Neural cell (in vitro differentiated cells): Measurements from ENCODE around the gene FKTN. TPM values are rescaled to one million over a fixed set of nuclear protein-coding genes. Genes with fewer than 3 reads are reported as not detected.

Experiments
- H2AFZ ChIP-seq: fragments of 200-600, 300-800 bp; sonication (generic), shearing (Covaris generic); 2 replicates; pipeline ENCODE4 v1.6.0; 2014; ENCODE audit warnings: low read depth, mild to moderate bottlenecking, antibody characterized with exemption, low read length, moderate library complexity
- H3F3A ChIP-seq: fragments of 200-600 bp; shearing (Covaris generic); 2 replicates; pipeline ENCODE4 v1.6.1; 2016; ENCODE audit warnings: mild to moderate bottlenecking, moderate library complexity, mixed read lengths, antibody characterized with exemption, low read length; ENCODE audit not compliant: insufficient read depth, poor library complexity, severe bottlenecking
- H3K27ac ChIP-seq: fragments of 200-600, 300-800 bp; sonication (generic), shearing (Covaris generic); 2 replicates; pipeline ENCODE4 v1.5.1; 2014; ENCODE audit warnings: mild to moderate bottlenecking, low read length, moderate library complexity
- H3K27me3 ChIP-seq: fragments of 300-800, 200-600 bp; sonication (generic), shearing (Covaris generic); 2 replicates; pipeline ENCODE4 v1.6.0; 2014; ENCODE audit warnings: mild to moderate bottlenecking, low read depth, low read length, moderate library complexity; ENCODE audit not compliant: insufficient read depth
- H3K36me3 ChIP-seq: fragments of 300-800, 200-600 bp; sonication (generic), shearing (Covaris generic); 2 replicates; pipeline ENCODE4 v1.5.1; 2014; ENCODE audit warnings: mild to moderate bottlenecking, antibody characterized with exemption, low read length, moderate library complexity; ENCODE audit not compliant: insufficient read depth
- H3K4me2 ChIP-seq: fragments of 300-800, 200-600 bp; sonication (generic), shearing (Covaris generic); 2 replicates; pipeline ENCODE4 v1.6.0; 2014; ENCODE audit warnings: mild to moderate bottlenecking, low read length
- H3K4me3 ChIP-seq: fragments of 300-800, 200-600 bp; sonication (generic), shearing (Covaris generic); 2 replicates; pipeline ENCODE4 v1.5.1; 2014; ENCODE audit warnings: mild to moderate bottlenecking, low read length, moderate library complexity
- H3K79me2 ChIP-seq: fragments of 200-600 bp; shearing (Covaris generic); replicated peaks from 2 replicates; pipeline ENCODE4 v1.6.0; 2014; ENCODE audit warnings: mild to moderate bottlenecking, low read length, moderate library complexity; ENCODE audit not compliant: insufficient read depth
- H3K9ac ChIP-seq: fragments of 300-800, 200-600 bp; sonication (generic), shearing (Covaris generic); 2 replicates; pipeline ENCODE4 v1.6.1; 2016; ENCODE audit warnings: mild to moderate bottlenecking, low read length, mixed read lengths
- H3K9me2 ChIP-seq: fragments of 200-600 bp; shearing (Covaris generic); 2 replicates; pipeline ENCODE4 v1.6.1; 2016; ENCODE audit warnings: mild to moderate bottlenecking, low read length, mixed read lengths; ENCODE audit not compliant: insufficient read depth
- H3K9me3 ChIP-seq: fragments of 200-600, 300-800 bp; sonication (generic), shearing (Covaris generic); 2 replicates; pipeline ENCODE4 v1.6.1; 2016; ENCODE audit warnings: mild to moderate bottlenecking, mixed run types, low read length, moderate library complexity, mixed read lengths
- H4K20me1 ChIP-seq: fragments of 200-600 bp; shearing (Covaris generic); 2 replicates; pipeline ENCODE4 v1.6.1; 2016; ENCODE audit warnings: mild to moderate bottlenecking, mixed run types; ENCODE audit not compliant: insufficient read depth
- CTCF ChIP-seq: fragments of 450-650 bp; IDR thresholded peaks from 2 replicates; pipeline ENCODE4 v1.5.1; 2014; ENCODE audit warnings: antibody characterized with exemption, mild to moderate bottlenecking, moderate library complexity; ENCODE audit not compliant: poor library complexity, severe bottlenecking
- EP300 ChIP-seq: fragments of 450-650 bp; conservative IDR thresholded peaks from 2 replicates; pipeline ENCODE4 v1.6.1; 2014; ENCODE audit warnings: antibody characterized with exemption, mild to moderate bottlenecking, moderate library complexity; ENCODE audit not compliant: poor library complexity, severe bottlenecking
- EZH2 ChIP-seq: fragments of 200-600, 300-800 bp; shearing (Covaris generic), sonication (generic); IDR thresholded peaks from 2 replicates; pipeline ENCODE4 v1.6.1; 2014; ENCODE audit warnings: antibody characterized with exemption, low read length, borderline replicate concordance, mild to moderate bottlenecking; ENCODE audit not compliant: insufficient read depth, poor library complexity, severe bottlenecking
- MXI1 ChIP-seq: fragments of 450-650 bp; conservative IDR thresholded peaks from 2 replicates; pipeline ENCODE4 v1.6.1; 2014; ENCODE audit warnings: antibody characterized with exemption, mild to moderate bottlenecking; ENCODE audit not compliant: poor library complexity, severe bottlenecking
- POLR2AphosphoS5 ChIP-seq: IDR thresholded peaks from 2 replicates; pipeline ENCODE4 v1.6.1; 2012
- RAD21 ChIP-seq: fragments of 450-650 bp; conservative IDR thresholded peaks from 2 replicates; pipeline ENCODE4 v1.6.1; 2014; ENCODE audit warnings: antibody characterized with exemption, mild to moderate bottlenecking, moderate library complexity
- REST ChIP-seq: IDR thresholded peaks from 2 replicates; pipeline ENCODE4 v1.6.1; 2012; ENCODE audit warnings: borderline replicate concordance
- SMC3 ChIP-seq: fragments of 450-650 bp; conservative IDR thresholded peaks from 2 replicates; pipeline ENCODE4 v1.6.1; 2014; ENCODE audit warnings: antibody characterized with exemption, mild to moderate bottlenecking, moderate library complexity; ENCODE audit not compliant: poor library complexity
- TAF1 ChIP-seq: IDR thresholded peaks from 2 replicates; pipeline ENCODE4 v1.6.1; 2012; ENCODE audit warnings: low read depth
- polyA plus RNA-seq: library from polyadenylated mRNA; depleted of rRNA; stranded (reverse); fragments of >200 nt; gene quantifications from 2 replicates; pipeline ENCODE4 v1.2.3, GENCODE V29; 2014

Gene FKTN
- polyA plus RNA-seq, 1 donor from 2014 or later = 52.1 TPM

GRCh38 chr9:105681724-105682123, 123.8 kb downstream of the FKTN start:
- Histone ChIP-seq H3K27ac (no peak overlapping the region), H3K9ac (no peak overlapping the region), H3K36me3 (no peaks in the 10 kb centered on the region), H3K27me3 (peaks cover 34% of the 10 kb centered on the region), H3K4me2 (no peak overlapping the region), H3K9me2 (no peaks in the 10 kb centered on the region), H3K79me2 (no peaks in the 10 kb centered on the region), H4K20me1 (no peaks in the 10 kb centered on the region), H2AFZ (no peak overlapping the region), H3K4me3 (no peak overlapping the region), H3F3A (no peaks in the 10 kb centered on the region), H3K9me3 (no peaks in the 10 kb centered on the region)
- TF ChIP-seq RAD21 = no peak
- no peak for TF ChIP-seq EP300
- no peak for TF ChIP-seq POLR2AphosphoS5
- TF ChIP-seq EZH2 = no peak
- no peak for TF ChIP-seq REST
- TF ChIP-seq CTCF = no peak
- TF ChIP-seq MXI1 = no peak
- no peak for TF ChIP-seq TAF1
- TF ChIP-seq SMC3 = no peak

DNA sequence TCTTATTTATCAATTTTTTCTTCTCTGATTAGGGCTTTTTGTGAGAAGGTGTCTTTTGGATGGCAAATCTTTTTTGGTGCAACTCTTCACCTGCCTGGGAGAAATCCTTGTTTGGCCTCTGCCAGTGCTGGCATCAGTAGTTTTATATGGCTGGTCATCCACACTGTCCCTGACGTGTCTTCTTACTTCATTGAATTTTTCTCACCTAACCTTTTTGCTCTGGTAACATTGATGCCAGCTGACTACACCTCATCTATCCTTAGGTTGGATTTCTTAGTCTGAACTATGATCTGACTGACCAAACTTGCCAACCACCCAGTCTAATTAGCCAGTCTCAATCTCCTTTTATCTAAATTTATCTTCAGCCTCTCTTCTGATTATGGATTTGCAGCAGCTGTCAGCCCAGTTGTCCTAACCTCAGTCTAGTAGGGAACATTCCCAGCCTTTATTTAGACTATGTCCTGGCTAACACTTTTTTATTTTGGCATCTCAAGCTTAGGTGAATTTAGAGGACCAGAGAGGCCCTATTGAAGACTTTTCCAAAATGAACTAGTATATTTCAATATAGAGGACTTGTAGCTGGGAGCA, 125.9 kb downstream of the FKTN start:
- Histone ChIP-seq H4K20me1 (no peaks in the 10 kb centered on the region), H3K9ac (no peak overlapping the region), H3K4me2 (no peak overlapping the region), H3K4me3 (no peak overlapping the region), H3F3A (no peaks in the 10 kb centered on the region), H3K79me2 (no peaks in the 10 kb centered on the region), H3K27ac (no peak overlapping the region), H3K27me3 (peaks cover 22% of the 10 kb centered on the region), H3K36me3 (no peaks in the 10 kb centered on the region), H3K9me3 (no peaks in the 10 kb centered on the region), H3K9me2 (no peaks in the 10 kb centered on the region), H2AFZ (no peak overlapping the region)
- no peak for TF ChIP-seq EP300
- no peak for TF ChIP-seq SMC3
- no peak for TF ChIP-seq POLR2AphosphoS5
- TF ChIP-seq EZH2 = no peak
- no peak for TF ChIP-seq REST
- no peak for TF ChIP-seq TAF1
- TF ChIP-seq MXI1 = no peak
- TF ChIP-seq CTCF = no peak
- no peak for TF ChIP-seq RAD21
